MM.1S (cell line): ENCODE measurements around the gene RTKN.

Experiments used
- DNase-seq: peaks from one replicate; pipeline ENCODE4 v3.0.0-alpha.2; 2015
- H2AFZ ChIP-seq: fragments of 300-600 bp; sonication (generic); 2 replicates; pipeline ENCODE4 v1.6.0; 2016; ENCODE audit warnings: antibody characterized with exemption, low read length
- H3F3A ChIP-seq: fragments of 300-600 bp; sonication (generic); 2 replicates; pipeline ENCODE4 v1.6.1; 2016; ENCODE audit warnings: mild to moderate bottlenecking, antibody characterized with exemption, low read length, moderate library complexity, mixed read lengths; ENCODE audit not compliant: insufficient read depth
- H3K27ac ChIP-seq: fragments of 300-600 bp; sonication (generic); 2 replicates; pipeline ENCODE4 v1.5.1; 2016; ENCODE audit warnings: mild to moderate bottlenecking, low read length
- H3K27me3 ChIP-seq: fragments of 300-600 bp; sonication (generic); replicated peaks from 2 replicates; pipeline ENCODE4 v1.6.0; 2016; ENCODE audit warnings: low read length; ENCODE audit not compliant: insufficient read depth
- H3K36me3 ChIP-seq: fragments of 300-600 bp; sonication (generic); replicated peaks from 2 replicates; pipeline ENCODE4 v1.6.1; 2016; ENCODE audit warnings: mild to moderate bottlenecking, low read length, mixed read lengths; ENCODE audit not compliant: insufficient read depth
- H3K4me1 ChIP-seq: fragments of 300-600 bp; sonication (generic); 2 replicates; pipeline ENCODE4 v1.6.1; 2016; ENCODE audit warnings: low read length, mixed read lengths
- H3K4me2 ChIP-seq: fragments of 300-600 bp; sonication (generic); 2 replicates; pipeline ENCODE4 v1.6.0; 2016; ENCODE audit warnings: low read depth, low read length
- H3K4me3 ChIP-seq: fragments of 300-600 bp; sonication (generic); 2 replicates; pipeline ENCODE4 v1.5.1; 2016; ENCODE audit warnings: low read length, mixed read lengths
- H3K79me2 ChIP-seq: fragments of 300-600 bp; sonication (generic); 2 replicates; pipeline ENCODE4 v1.6.1; 2016; ENCODE audit warnings: mixed run types, low read length, mixed read lengths
- H3K9ac ChIP-seq: fragments of 300-600 bp; sonication (generic); 2 replicates; pipeline ENCODE4 v1.6.1; 2016; ENCODE audit warnings: low read length, mixed read lengths
- H3K9me2 ChIP-seq: fragments of 300-600 bp; sonication (generic); replicated peaks from 2 replicates; pipeline ENCODE4 v1.6.1; 2016; ENCODE audit warnings: mild to moderate bottlenecking, low read length, mixed read lengths; ENCODE audit not compliant: insufficient read depth
- H3K9me3 ChIP-seq: fragments of 300-600 bp; sonication (generic); replicated peaks from 2 replicates; pipeline ENCODE4 v1.6.1; 2016; ENCODE audit warnings: mild to moderate bottlenecking, low read length, mixed read lengths; ENCODE audit not compliant: insufficient read depth
- H4K20me1 ChIP-seq: fragments of 300-600 bp; sonication (generic); 2 replicates; pipeline ENCODE4 v1.6.1; 2016; ENCODE audit warnings: mild to moderate bottlenecking, low read length, moderate library complexity, mixed read lengths; ENCODE audit not compliant: insufficient read depth
- EZH2 ChIP-seq: fragments of 300-600 bp; sonication (generic); optimal IDR thresholded peaks from 2 replicates; pipeline ENCODE3; 2017; ENCODE audit warnings: low read depth, mild to moderate bottlenecking, antibody characterized with exemption, low read length, mixed read lengths
- EZH2phosphoT487 ChIP-seq: fragments of 300-600 bp; sonication (generic); IDR thresholded peaks from 2 replicates; pipeline ENCODE4 v1.6.1; 2018; ENCODE audit warnings: antibody characterized with exemption, low read length
- TF ChIP-seq, protein P1 (sequence below): fragments of 300-600 bp; sonication (generic); IDR thresholded peaks from 2 replicates; pipeline ENCODE4 v1.5.1; 2016; ENCODE audit warnings: antibody characterized with exemption, low read length, mixed read lengths

RTKN gene, protein sequence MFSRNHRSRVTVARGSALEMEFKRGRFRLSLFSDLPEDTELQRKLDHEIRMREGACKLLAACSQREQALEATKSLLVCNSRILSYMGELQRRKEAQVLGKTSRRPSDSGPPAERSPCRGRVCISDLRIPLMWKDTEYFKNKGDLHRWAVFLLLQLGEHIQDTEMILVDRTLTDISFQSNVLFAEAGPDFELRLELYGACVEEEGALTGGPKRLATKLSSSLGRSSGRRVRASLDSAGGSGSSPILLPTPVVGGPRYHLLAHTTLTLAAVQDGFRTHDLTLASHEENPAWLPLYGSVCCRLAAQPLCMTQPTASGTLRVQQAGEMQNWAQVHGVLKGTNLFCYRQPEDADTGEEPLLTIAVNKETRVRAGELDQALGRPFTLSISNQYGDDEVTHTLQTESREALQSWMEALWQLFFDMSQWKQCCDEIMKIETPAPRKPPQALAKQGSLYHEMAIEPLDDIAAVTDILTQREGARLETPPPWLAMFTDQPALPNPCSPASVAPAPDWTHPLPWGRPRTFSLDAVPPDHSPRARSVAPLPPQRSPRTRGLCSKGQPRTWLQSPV

GRCh38 chr2:74441690-74442482, at the start of gene RTKN:
Gene RTKN (minus strand): TSS chr2:74441937. CDS start chr2:74441816, 121 bp downstream.
- no peaks in the 10 kb centered on the region for H3K79me2 ChIP-seq
- no peak for TF ChIP-seq EZH2phosphoT487
- no peak for TF ChIP-seq EZH2
- TF ChIP-seq, protein P1, sequence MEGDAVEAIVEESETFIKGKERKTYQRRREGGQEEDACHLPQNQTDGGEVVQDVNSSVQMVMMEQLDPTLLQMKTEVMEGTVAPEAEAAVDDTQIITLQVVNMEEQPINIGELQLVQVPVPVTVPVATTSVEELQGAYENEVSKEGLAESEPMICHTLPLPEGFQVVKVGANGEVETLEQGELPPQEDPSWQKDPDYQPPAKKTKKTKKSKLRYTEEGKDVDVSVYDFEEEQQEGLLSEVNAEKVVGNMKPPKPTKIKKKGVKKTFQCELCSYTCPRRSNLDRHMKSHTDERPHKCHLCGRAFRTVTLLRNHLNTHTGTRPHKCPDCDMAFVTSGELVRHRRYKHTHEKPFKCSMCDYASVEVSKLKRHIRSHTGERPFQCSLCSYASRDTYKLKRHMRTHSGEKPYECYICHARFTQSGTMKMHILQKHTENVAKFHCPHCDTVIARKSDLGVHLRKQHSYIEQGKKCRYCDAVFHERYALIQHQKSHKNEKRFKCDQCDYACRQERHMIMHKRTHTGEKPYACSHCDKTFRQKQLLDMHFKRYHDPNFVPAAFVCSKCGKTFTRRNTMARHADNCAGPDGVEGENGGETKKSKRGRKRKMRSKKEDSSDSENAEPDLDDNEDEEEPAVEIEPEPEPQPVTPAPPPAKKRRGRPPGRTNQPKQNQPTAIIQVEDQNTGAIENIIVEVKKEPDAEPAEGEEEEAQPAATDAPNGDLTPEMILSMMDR = no peak
- no peaks in the 10 kb centered on the region for H4K20me1 ChIP-seq
- peak within 1 kb of the TSS; percentile 98 for H2AFZ ChIP-seq
- H3K9ac ChIP-seq = no peak within 1 kb of the TSS
- H3K4me2 ChIP-seq = peak within 1 kb of the TSS; percentile 89
- DNase-seq = peak; percentile 37
- H3K4me1 ChIP-seq = peaks cover 5% of the 10 kb centered on the region
- H3K4me3 ChIP-seq = peak within 1 kb of the TSS; percentile 58
- H3F3A ChIP-seq = no peaks in the 10 kb centered on the region
- H3K9me3 ChIP-seq = no peaks in the 10 kb centered on the region
- no peaks in the 10 kb centered on the region for H3K9me2 ChIP-seq
- no peaks in the 10 kb centered on the region for H3K36me3 ChIP-seq
- H3K27ac ChIP-seq = no peak within 1 kb of the TSS
- H3K27me3 ChIP-seq = peaks cover 31% of the 10 kb centered on the region

GRCh38 chr2:74489906-74490305, 48.2 kb upstream of the RTKN start:
- Histone ChIP-seq H3K36me3 (no peaks in the 10 kb centered on the region), H3K4me3 (no peak overlapping the region), H2AFZ (no peak overlapping the region), H3K4me2 (no peak overlapping the region), H3K4me1 (no peaks in the 10 kb centered on the region), H3K79me2 (peaks cover 2% of the 10 kb centered on the region; the same call in 1 of the 2 replicates), H3K9me3 (no peaks in the 10 kb centered on the region), H3K27ac (no peak overlapping the region), H3F3A (no peaks in the 10 kb centered on the region), H3K9me2 (no peaks in the 10 kb centered on the region), H3K27me3 (no peaks in the 10 kb centered on the region), H3K9ac (no peak overlapping the region), H4K20me1 (no peaks in the 10 kb centered on the region)
- TF ChIP-seq, protein P1 = no peak
- TF ChIP-seq EZH2 (no peak), EZH2phosphoT487 (no peak)
- no peak for DNase-seq

GRCh38 chr2:74488643-74489481, 47.1 kb upstream of the RTKN start:
- no peaks in the 10 kb centered on the region for H3K27me3 ChIP-seq
- no peak for DNase-seq
- TF ChIP-seq EZH2 (no peak), EZH2phosphoT487 (no peak)
- TF ChIP-seq, protein P1 = no peak
- peaks cover 4% of the 10 kb centered on the region for H3K79me2 ChIP-seq
- H3F3A ChIP-seq = no peaks in the 10 kb centered on the region
- no peak overlapping the region for H2AFZ ChIP-seq
- no peak overlapping the region for H3K27ac ChIP-seq
- H3K9me3 ChIP-seq = no peaks in the 10 kb centered on the region
- no peaks in the 10 kb centered on the region for H3K36me3 ChIP-seq
- H3K4me1 ChIP-seq = no peaks in the 10 kb centered on the region
- no peak overlapping the region for H3K9ac ChIP-seq
- H4K20me1 ChIP-seq = no peaks in the 10 kb centered on the region
- no peaks in the 10 kb centered on the region for H3K9me2 ChIP-seq
- H3K4me3 ChIP-seq = no peak overlapping the region
- H3K4me2 ChIP-seq = no peak overlapping the region
